ENCODE results near the gene ETF1.

Gene ETF1

GRCh38 chr5:138544181-138545134 is 1.4 kb upstream of the ETF1 start:
- Histone ChIP-seq H3K4me3 (ENCODE audit: insufficient read depth, low read depth, low read length, poor library complexity, severe bottlenecking) (peak overlapping the region; percentile 69), H3K36me3 (ENCODE audit: control insufficient read depth, insufficient read depth, low read length) (no peaks in the 10 kb centered on the region), H3K27ac (ENCODE audit: insufficient read depth, low read length, poor library complexity, severe bottlenecking) (peak overlapping the region; percentile 99), H3K27me3 (replicated peaks; ENCODE audit: control insufficient read depth, insufficient read depth, low read length, poor library complexity, severe bottlenecking) (no peaks in the 10 kb centered on the region), H3K4me1 (ENCODE audit: control insufficient read depth, insufficient read depth, low read length, poor library complexity, severe bottlenecking) (peaks cover 26% of the 10 kb centered on the region), H3K9me3 (ENCODE audit: control insufficient read depth, low read length) (no peaks in the 10 kb centered on the region)
- DNase-seq, result no peak

- no peaks in the 10 kb centered on the region for H3K27me3 ChIP-seq (replicated peaks; ENCODE audit: control insufficient read depth, insufficient read depth, low read length, poor library complexity, severe bottlenecking)
- peak overlapping the region; percentile 99 for H3K27ac ChIP-seq (ENCODE audit: insufficient read depth, low read length, poor library complexity, severe bottlenecking)
- peaks cover 26% of the 10 kb centered on the region for H3K4me1 ChIP-seq (ENCODE audit: control insufficient read depth, insufficient read depth, low read length, poor library complexity, severe bottlenecking)
- no peaks in the 10 kb centered on the region for H3K36me3 ChIP-seq (ENCODE audit: control insufficient read depth, insufficient read depth, low read length)
- no peaks in the 10 kb centered on the region for H3K9me3 ChIP-seq (ENCODE audit: control insufficient read depth, low read length)
- DNase-seq, result no peak
- peak overlapping the region; percentile 69 for H3K4me3 ChIP-seq (ENCODE audit: insufficient read depth, low read depth, low read length, poor library complexity, severe bottlenecking)
Measured at GRCh38 chr5:138543730-138544104, 681 bp upstream of the ETF1 start.

- Histone ChIP-seq H3K36me3 (ENCODE audit: control insufficient read depth, insufficient read depth, low read length) (no peaks in the 10 kb centered on the region), H3K27me3 (replicated peaks; ENCODE audit: control insufficient read depth, insufficient read depth, low read length, poor library complexity, severe bottlenecking) (no peaks in the 10 kb centered on the region), H3K9me3 (ENCODE audit: control insufficient read depth, low read length) (no peaks in the 10 kb centered on the region), H3K27ac (ENCODE audit: insufficient read depth, low read length, poor library complexity, severe bottlenecking) (peak overlapping the region; percentile 98), H3K4me3 (ENCODE audit: insufficient read depth, low read depth, low read length, poor library complexity, severe bottlenecking) (peak overlapping the region; percentile 98), H3K4me1 (ENCODE audit: control insufficient read depth, insufficient read depth, low read length, poor library complexity, severe bottlenecking) (peaks cover 26% of the 10 kb centered on the region)
- peak in 1 of 3 donors; percentile 11 for DNase-seq
Measured at GRCh38 chr5:138542180-138542955, 668 bp downstream of the ETF1 start.

- no peak for DNase-seq
- Histone ChIP-seq H3K27ac (ENCODE audit: insufficient read depth, low read length, poor library complexity, severe bottlenecking) (peak overlapping the region; percentile 98), H3K4me1 (ENCODE audit: control insufficient read depth, insufficient read depth, low read length, poor library complexity, severe bottlenecking) (peaks cover 26% of the 10 kb centered on the region), H3K4me3 (ENCODE audit: insufficient read depth, low read depth, low read length, poor library complexity, severe bottlenecking) (peak overlapping the region; percentile 98), H3K27me3 (replicated peaks; ENCODE audit: control insufficient read depth, insufficient read depth, low read length, poor library complexity, severe bottlenecking) (no peaks in the 10 kb centered on the region), H3K9me3 (ENCODE audit: control insufficient read depth, low read length) (no peaks in the 10 kb centered on the region), H3K36me3 (ENCODE audit: control insufficient read depth, insufficient read depth, low read length) (peaks cover 2% of the 10 kb centered on the region)
Measured at GRCh38 chr5:138541511-138542179, 1.4 kb downstream of the ETF1 start.

GRCh38 chr5:138539791-138540190 is 3.2 kb downstream of the ETF1 start:
- Histone ChIP-seq H3K4me1 (ENCODE audit: control insufficient read depth, insufficient read depth, low read length, poor library complexity, severe bottlenecking) (peaks cover 21% of the 10 kb centered on the region), H3K27ac (ENCODE audit: insufficient read depth, low read length, poor library complexity, severe bottlenecking) (no peak overlapping the region), H3K4me3 (ENCODE audit: insufficient read depth, low read depth, low read length, poor library complexity, severe bottlenecking) (no peak overlapping the region), H3K27me3 (replicated peaks; ENCODE audit: control insufficient read depth, insufficient read depth, low read length, poor library complexity, severe bottlenecking) (no peaks in the 10 kb centered on the region), H3K36me3 (ENCODE audit: control insufficient read depth, insufficient read depth, low read length) (peaks cover 8% of the 10 kb centered on the region), H3K9me3 (ENCODE audit: control insufficient read depth, low read length) (no peaks in the 10 kb centered on the region)
- no peak for DNase-seq

GRCh38 chr5:138538943-138539627 is 4.0 kb downstream of the ETF1 start:
- Histone ChIP-seq H3K27me3 (replicated peaks; ENCODE audit: control insufficient read depth, insufficient read depth, low read length, poor library complexity, severe bottlenecking) (no peaks in the 10 kb centered on the region), H3K4me1 (ENCODE audit: control insufficient read depth, insufficient read depth, low read length, poor library complexity, severe bottlenecking) (peaks cover 15% of the 10 kb centered on the region), H3K27ac (ENCODE audit: insufficient read depth, low read length, poor library complexity, severe bottlenecking) (no peak overlapping the region), H3K9me3 (ENCODE audit: control insufficient read depth, low read length) (no peaks in the 10 kb centered on the region), H3K36me3 (ENCODE audit: control insufficient read depth, insufficient read depth, low read length) (peaks cover 8% of the 10 kb centered on the region), H3K4me3 (ENCODE audit: insufficient read depth, low read depth, low read length, poor library complexity, severe bottlenecking) (no peak overlapping the region)
- no peak for DNase-seq

GRCh38 chr5:138536665-138537315 is 6.2 kb downstream of the ETF1 start:
- H3K4me1 ChIP-seq (ENCODE audit: control insufficient read depth, insufficient read depth, low read length, poor library complexity, severe bottlenecking), result peaks cover 14% of the 10 kb centered on the region
- H3K4me3 ChIP-seq (ENCODE audit: insufficient read depth, low read depth, low read length, poor library complexity, severe bottlenecking), result no peak overlapping the region
- H3K27me3 ChIP-seq (replicated peaks; ENCODE audit: control insufficient read depth, insufficient read depth, low read length, poor library complexity, severe bottlenecking), result no peaks in the 10 kb centered on the region
- DNase-seq, result no peak
- H3K27ac ChIP-seq (ENCODE audit: insufficient read depth, low read length, poor library complexity, severe bottlenecking), result no peak overlapping the region
- H3K36me3 ChIP-seq (ENCODE audit: control insufficient read depth, insufficient read depth, low read length), result peaks cover 8% of the 10 kb centered on the region
- no peaks in the 10 kb centered on the region for H3K9me3 ChIP-seq (ENCODE audit: control insufficient read depth, low read length)

- no peak overlapping the region for H3K4me3 ChIP-seq (ENCODE audit: insufficient read depth, low read depth, low read length, poor library complexity, severe bottlenecking)
- DNase-seq, result no peak
- H3K9me3 ChIP-seq (ENCODE audit: control insufficient read depth, low read length), result no peaks in the 10 kb centered on the region
- peaks cover 8% of the 10 kb centered on the region for H3K4me1 ChIP-seq (ENCODE audit: control insufficient read depth, insufficient read depth, low read length, poor library complexity, severe bottlenecking)
- no peak overlapping the region for H3K27ac ChIP-seq (ENCODE audit: insufficient read depth, low read length, poor library complexity, severe bottlenecking)
- H3K27me3 ChIP-seq (replicated peaks; ENCODE audit: control insufficient read depth, insufficient read depth, low read length, poor library complexity, severe bottlenecking), result no peaks in the 10 kb centered on the region
- peaks cover 8% of the 10 kb centered on the region for H3K36me3 ChIP-seq (ENCODE audit: control insufficient read depth, insufficient read depth, low read length)
Measured at GRCh38 chr5:138536215-138536614, 6.8 kb downstream of the ETF1 start.
